ENCODE measurements around the gene HRAS.

HRAS gene

GRCh38 chr11:553083-553987 lies 18.0 kb upstream of the HRAS start:
- no peak for DNase-seq

- no peak for DNase-seq
Measured at GRCh38 chr11:551596-551995, 16.2 kb upstream of the HRAS start.

- DNase-seq, result no peak
Measured at GRCh38 chr11:551131-551530, 15.8 kb upstream of the HRAS start.

- no peak for DNase-seq
Measured at GRCh38 chr11:550746-551085, 15.3 kb upstream of the HRAS start.

GRCh38 chr11:550021-550745 lies 14.8 kb upstream of the HRAS start:
- DNase-seq, result no peak

- peak; percentile 80 for DNase-seq
Measured at GRCh38 chr11:548700-549603, 13.6 kb upstream of the HRAS start.

GRCh38 chr11:545171-545570 lies 9.8 kb upstream of the HRAS start:
- DNase-seq, result no peak

- no peak for DNase-seq
Measured at GRCh38 chr11:544817-545166, 9.4 kb upstream of the HRAS start.

- no peak for DNase-seq
Measured at GRCh38 chr11:541433-541885, 6.1 kb upstream of the HRAS start.

- DNase-seq, result no peak
Measured at GRCh38 chr11:540583-541432, 5.4 kb upstream of the HRAS start.

- no peak for DNase-seq
Measured at GRCh38 chr11:539971-540481, 4.7 kb upstream of the HRAS start.

- no peak for DNase-seq
Measured at GRCh38 chr11:538431-539051, 3.2 kb upstream of the HRAS start.

GRCh38 chr11:537622-538430 lies 2.5 kb upstream of the HRAS start:
- no peak for DNase-seq

GRCh38 chr11:536841-537621 lies 1.7 kb upstream of the HRAS start, which contains the start of gene LRRC56:
Gene LRRC56, plus strand, starts transcription at chr11:537527. Its CDS starts 3,158 bp downstream, at chr11:540685.
- peak; percentile 87 for DNase-seq

GRCh38 chr11:535210-535518 lies 212 bp downstream of the HRAS start:
- DNase-seq, result no peak

- DNase-seq, result no peak
Measured at GRCh38 chr11:534396-535209, 773 bp downstream of the HRAS start.

- DNase-seq, result no peak
Measured at GRCh38 chr11:533586-534395, 1.6 kb downstream of the HRAS start.

GRCh38 chr11:532986-533585 lies 2.3 kb downstream of the HRAS start:
- no peak for DNase-seq

All from NCI-H2107 (cell line).